Measurements from ENCODE around the gene MIPOL1. TPM values are rescaled to one million over a fixed set of nuclear protein-coding genes. Genes with fewer than 3 reads are reported as not detected.

The MIPOL1 gene
- polyA plus RNA-seq, 3 donors: 1.8 to 3.1 (median 2.0) TPM

DNA sequence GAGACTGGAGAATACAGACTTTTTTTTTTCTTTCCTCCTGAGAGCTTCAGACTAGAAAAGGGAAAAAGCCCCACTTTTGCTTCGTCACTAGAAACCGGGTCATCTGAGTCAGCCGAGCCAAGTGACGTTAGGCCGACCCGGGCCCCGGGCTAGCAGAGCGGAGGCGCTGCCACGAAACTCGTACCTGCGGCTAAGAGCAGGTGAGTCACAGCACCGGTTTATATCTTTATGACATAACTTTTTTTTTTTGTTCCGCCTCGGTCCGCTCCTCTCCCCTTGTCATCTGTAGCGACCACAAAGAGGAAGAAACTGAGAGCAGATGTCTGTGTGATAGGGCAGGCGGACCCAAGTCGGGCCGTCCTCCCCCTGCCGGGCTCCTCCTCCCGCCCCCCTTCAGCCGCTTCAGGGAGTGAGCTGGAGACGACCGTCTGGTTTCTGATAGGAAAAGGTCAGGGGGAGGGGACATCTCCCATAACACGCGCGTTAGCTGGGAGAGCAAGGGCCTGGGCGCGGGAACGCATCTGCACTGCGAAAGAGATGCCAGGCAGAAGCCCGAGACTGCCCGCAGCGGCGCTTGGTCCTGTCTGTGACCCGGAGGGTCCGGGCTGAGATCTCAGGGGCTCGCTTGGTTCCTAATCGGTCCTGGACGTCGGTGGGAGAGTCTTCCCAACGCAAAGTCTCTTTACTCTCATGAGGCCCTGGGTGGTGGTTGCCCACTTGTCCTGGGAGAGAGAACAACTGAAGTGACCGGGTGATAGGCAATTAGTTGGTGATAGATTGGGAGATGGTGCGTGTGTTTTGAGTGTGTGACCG, 398.3 kb downstream of the MIPOL1 start:
- H3K27ac ChIP-seq (ENCODE audit: low read depth, low read length): no peak overlapping the region
- WGBS, 3 donors: 5 to 6% (median 5%) methylated on average over 45 to 46 of the region's 46 CpGs

DNA sequence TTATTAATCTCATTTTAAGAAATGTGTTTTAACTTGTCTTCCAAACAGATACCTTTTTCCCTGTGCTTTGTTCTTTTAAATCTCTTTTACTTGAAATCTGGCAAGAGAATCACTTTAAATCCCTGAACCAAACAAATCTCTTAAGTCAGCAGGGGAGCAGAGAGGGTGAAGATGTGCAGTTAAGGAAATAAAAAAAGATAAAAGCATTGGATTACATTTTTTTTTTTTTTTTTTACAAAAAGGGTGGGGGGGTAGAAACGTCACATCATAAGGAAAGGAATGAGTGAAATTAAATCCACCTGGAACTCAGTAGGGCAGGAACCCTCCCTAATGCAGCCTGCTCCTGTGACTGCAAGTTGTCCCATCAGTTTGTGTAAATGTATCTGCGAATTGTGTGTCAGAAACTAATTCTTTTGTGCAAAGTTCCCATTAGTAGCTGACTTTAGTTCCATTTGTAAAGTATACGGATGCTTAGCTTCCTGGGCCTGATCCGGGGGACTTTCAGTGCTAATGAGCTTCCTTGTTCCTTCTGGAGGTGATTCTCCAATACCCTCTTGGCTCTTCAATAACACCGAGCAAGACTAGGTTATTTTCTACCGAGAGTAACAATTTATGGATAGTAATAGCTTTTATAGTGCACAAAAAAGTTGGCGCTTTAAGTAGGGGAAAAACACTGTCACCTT, 399.2 kb downstream of the MIPOL1 start:
- WGBS, 3 donors: 13 to 25% (median 17%) methylated on average over 7 of the region's 7 CpGs
- no peak overlapping the region for H3K27ac ChIP-seq (ENCODE audit: low read depth, low read length)

DNA sequence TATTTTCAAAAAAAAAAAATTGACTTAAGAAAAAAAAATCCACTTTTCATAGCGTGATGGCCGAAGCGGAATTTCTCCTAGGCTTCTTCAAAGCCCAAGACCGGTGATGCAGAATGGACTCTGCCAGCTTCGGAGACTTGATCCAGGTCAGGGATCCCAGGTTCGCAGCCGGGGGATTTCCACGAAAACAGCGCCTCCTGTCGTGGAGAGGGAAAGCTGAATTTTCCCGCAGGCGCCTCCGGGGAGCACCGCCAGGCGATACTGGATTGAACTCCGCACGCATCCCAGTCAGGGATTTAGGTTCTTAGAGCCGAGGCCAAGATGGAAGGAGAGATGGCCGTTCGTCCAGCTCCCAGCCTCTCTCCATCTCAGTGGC, 399.8 kb downstream of the MIPOL1 start:
- 9 to 12% (median 10%) methylated on average over 20 of the region's 20 CpGs for WGBS, 3 donors
- no peak overlapping the region for H3K27ac ChIP-seq (ENCODE audit: low read depth, low read length)

DNA sequence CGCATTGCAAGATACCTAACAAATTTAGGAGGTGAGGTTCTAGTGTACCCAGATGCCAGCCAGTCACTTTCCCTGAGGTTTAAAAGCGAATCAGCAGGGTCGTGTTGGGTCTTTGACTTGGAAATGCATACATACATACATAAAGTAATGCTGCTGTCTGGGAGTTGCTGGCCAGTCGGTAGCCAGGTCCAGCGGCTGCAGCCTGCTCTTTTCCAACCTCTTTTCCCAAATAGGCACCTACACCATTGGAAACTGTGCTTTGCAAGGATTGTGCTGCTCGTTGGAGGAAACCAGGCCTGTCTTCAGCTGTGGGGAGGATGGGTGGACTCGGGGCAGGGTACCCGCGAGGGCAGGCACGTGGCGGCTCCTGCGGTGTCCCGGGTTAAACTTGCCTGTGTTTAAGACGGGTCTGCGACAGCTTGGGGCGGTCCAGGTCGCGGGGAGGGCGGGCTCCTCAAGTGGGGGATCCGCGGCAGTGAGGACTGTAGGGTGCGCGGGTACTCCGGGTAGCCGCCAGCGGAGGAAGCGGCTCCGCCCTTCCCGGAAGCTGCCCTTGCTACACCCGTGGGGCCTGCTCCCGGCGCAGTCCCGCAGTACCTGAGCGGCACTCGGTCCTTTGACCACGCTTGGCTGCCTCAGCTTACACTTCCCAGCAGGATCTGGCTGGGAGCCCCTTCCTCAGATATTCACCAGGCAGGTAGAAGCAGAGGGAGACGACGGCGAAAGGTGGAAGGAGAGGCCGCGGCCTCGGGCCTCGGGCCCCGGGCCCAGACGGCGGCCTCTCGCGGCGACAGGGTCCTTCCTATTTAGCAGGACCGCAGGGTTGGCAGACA, 400.4 kb downstream of the MIPOL1 start:
- 5 to 16% (median 6%) methylated on average over 50 of the region's 50 CpGs for WGBS, 3 donors
- H3K27ac ChIP-seq (ENCODE audit: low read depth, low read length): no peak overlapping the region

DNA sequence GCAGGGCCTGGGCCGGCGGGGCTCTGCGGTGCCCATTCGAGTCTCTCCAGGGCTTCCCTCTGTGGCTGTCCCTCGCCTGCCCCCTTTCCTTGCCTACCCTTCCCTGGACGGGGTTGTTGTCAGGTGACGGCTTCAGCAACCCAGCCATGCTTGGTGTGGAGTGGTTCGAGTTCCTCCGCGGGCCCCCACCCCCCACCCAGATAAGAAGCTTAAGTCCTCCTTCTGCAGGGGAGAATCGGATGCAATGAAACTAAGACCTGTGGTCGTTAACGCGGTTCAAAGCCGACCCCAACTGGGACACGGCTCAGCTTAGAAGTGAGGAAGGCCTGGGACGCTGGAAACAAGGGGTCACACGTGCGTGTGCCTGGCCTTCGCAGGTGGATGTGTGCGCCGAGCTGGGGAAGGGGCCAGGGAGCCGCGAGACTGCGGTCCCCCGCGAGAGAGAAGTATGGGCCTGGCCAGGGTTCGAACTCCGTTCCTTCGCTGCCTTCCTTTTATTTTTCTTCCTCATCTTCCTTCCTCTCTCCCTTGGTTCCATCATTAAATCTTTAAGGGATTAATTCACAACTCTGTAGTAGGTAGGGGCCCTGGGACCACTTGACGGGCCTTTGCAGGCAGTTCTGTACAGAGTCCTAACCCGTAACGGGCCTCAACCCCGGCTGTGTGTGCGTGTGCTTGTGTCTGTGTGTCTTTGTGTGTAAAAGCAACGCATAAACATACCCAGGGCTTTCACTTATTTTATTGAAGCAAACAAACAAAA, 401.2 kb downstream of the MIPOL1 start:
- no peak overlapping the region for H3K27ac ChIP-seq (ENCODE audit: low read depth, low read length)
- WGBS, 3 donors: 10 to 30% (median 10%) methylated on average over 36 of the region's 36 CpGs

DNA sequence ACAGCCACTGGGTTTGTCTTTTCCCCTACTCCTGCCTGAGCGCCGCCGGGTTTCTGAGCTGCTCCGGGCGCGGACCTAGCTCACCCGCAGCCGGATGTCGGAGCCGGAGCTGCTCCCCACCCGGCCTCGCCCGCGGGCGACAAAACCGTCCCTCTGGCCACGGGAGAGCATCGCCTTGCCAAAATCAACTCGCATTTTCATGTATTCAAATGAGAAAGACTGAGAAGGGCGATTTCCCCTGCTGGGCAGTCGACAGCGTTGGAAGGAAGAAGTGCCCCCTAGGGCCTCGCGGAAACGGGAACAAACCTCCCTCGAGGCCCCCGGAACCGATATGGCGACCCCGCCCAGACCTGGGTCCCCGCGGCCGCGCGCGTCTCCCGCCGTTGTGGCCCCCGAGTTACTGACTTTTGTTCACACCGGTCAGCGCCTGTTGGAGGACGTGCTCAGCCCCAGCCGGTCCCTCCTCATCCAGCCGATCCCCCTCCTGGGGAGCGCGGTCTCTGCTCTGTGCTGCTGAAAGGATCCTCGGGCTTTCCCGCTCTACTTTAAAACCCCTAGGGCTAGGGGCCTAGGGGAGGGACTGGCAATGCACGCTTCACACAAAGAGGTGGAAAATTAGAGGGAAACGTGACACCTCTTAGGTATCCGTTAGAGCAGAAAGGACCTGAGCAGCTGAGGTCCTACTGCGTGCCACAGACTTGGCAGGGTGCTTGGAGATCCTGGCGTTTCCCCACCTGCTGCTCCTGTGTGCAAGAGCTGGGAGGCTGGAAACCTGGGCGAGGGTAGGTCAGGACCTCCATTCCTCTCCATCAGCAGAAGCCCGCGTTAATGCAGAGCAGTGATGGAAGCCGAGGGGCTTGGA, 402.0 kb downstream of the MIPOL1 start:
- 3 to 4% (median 3%) methylated on average over 57 of the region's 57 CpGs for WGBS, 3 donors
- H3K27ac ChIP-seq (ENCODE audit: low read depth, low read length): no peak overlapping the region

DNA sequence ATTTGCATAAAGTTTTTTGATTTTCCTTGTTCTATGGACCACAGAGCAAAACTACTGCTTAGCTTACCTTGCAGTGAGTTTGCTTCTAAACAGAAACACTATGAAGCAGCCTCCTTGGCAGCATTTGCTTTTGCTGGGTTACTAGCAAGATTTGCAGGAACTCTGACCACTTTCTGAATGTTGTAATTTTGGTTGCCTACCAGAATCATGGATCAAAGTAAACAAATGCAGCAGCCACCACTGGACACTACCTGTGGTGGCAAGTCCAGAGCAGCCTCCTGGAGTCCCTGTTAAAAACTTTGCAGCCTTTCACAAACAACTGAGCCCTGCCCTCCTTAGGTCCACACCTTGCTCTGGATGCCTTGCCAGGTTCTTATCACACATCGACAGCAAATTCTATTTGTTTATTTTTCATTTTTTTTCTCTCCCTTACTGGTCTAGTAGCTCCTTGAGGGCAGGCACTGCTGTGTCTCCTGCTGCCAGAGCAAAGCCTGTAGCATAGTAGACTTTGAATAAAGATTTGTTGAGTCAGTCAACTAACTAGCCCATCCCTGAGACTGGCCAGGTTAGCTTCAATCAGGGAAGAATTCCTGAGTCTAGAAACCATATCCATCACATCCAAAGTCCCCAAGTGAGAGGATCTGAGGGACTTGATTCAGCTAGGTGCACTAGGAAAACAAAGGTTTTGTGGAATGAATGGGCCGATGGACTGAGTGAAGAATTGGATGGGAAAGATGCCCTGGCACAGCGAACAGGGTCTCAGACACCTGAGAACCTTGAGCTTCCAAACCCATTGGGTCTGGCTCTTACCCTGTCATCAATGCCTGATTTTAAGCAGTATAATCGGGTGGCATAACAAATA, 403.4 kb downstream of the MIPOL1 start:
- 24 to 46% (median 34%) methylated on average over 4 of the region's 4 CpGs for WGBS, 3 donors
- H3K27ac ChIP-seq (ENCODE audit: low read depth, low read length): no peak overlapping the region

DNA sequence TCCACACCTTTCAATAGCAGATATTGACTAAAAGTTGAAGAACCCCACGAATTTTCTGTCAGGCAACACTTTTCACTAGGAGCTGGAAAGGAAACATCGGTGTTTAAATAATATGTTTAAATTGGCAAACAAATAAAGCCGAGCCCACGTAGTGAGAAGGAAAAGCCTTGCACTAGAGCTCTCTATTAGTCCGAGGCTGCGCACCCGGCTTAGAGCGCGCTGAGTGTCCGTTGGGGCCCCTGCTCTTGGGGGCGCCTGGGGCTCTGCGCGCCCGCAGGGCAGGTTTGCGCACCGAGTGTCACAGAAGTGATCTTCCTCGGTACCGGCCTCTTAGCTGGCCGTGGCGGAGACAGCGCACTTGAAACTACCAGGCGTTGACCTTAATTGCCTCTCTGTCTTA, 404.1 kb downstream of the MIPOL1 start:
- H3K27ac ChIP-seq (ENCODE audit: low read depth, low read length): no peak overlapping the region
- WGBS, 3 donors: 8 to 19% (median 11%) methylated on average over 22 of the region's 22 CpGs

Other genes starting within 250 kb of the MIPOL1 start
- under 1 TPM; 0.24 to 0.54 (median 0.34) TPM for gene SLC25A21, start 25.3 kb upstream of the MIPOL1 start, polyA plus RNA-seq